HG03571 (cell line): Measurements from ENCODE around the gene FZD7.

ENCODE experiments used
- ATAC-seq: cut with Tn5 transposase; IDR thresholded peaks from one replicate; pipeline ENCODE4 v1.9.1; 2021; ENCODE audit not compliant: unreplicated experiment

Gene FZD7

DNA sequence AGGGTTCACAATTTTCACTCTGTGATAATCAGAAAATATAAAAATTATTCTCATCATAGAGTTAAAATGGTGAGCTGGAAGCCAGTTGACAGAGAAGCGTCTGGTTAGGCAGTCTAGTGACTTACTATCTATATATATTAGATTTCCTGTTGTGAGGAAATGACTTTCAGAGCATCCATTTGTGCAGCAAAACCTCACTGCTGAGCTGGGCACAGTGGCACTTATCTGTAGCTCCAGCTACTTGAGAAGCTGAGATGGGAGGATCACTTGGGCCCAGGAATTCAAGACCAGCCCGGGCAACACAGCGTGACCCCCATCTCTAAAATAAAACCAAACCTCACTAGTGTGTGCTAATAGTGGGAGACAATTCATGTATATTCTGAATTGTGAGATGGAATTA lies 32.2 kb downstream of the FZD7 start:
- no peak for ATAC-seq

DNA sequence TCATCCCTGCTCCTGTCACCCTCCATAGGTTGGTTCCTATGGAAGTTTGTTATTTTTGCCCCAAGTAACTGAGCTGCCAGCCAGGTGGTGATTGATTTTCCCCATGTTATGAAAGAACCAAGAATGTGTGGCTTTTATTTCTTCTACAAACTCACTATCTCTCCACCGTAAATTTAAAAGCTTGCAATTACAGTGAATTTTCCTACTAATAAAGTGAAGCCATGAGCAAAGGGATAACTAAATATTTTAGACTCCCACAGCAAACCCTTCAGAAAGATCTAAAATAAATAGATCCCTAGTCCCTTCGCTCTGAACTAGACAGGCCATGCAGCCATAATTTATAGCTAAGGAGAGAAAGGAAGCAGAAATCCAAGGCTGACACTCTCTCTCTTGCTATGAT lies 33.2 kb downstream of the FZD7 start:
- no peak for ATAC-seq

DNA sequence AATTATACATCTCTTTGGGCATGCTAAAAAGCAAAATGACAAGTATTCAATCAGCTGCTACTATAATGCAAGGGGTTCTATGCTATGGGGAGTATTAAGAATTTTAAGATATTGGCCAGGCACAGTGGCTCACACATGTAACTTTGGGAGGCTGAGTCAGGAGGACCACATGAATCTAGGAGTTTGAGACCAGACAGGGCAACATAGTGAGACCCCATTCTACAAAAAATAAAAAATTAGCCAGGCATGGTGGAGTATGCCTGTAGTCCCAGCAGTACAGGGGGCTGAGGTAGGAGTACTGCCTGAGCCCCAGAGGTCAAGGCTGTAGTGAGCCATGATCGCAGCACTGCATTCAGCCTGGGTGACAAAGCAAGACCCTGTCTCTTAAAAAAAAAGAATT lies 33.9 kb downstream of the FZD7 start:
- no peak for ATAC-seq

- no peak for ATAC-seq
These were observed 35.8 kb downstream of the FZD7 start for GRCh38 chr2:202069170-202070067.

GRCh38 chr2:202071107-202071506 lies 37.5 kb downstream of the FZD7 start:
- ATAC-seq = no peak

- no peak for ATAC-seq
These were observed 38.6 kb downstream of the FZD7 start for GRCh38 chr2:202072226-202072625.

DNA sequence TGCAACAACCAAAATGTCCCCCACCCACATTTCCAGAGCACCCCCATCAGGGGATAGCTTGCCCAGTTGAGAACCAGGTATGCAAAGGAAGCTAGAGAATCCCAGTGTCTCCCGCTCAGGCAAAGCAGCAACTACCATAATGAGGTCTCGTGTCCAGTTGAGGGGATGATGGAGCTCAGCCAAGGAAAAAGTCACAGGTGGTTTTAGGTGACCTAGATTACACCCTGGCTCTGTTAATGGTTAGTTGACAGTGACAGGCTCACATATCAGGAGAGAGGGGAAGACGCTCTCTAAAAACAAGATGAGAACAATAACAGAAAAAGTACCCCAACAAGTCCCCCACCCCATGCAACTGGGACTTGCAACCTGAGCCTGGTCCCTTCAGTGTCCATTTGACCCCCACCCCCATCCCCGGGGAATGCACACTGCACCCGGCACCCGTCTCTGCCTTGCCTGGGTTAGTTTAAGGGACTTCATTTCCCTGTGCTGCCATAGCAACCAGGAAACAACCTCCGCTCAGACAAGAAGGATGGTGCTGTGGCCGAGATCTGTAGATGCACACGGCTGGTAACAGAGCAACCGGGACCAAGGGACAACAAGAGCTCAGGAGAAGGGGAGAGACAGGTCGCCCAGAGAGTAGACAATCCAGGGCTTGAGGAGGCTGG lies 39.2 kb downstream of the FZD7 start, which contains the start of gene KIAA2012:
KIAA2012 (plus strand) TSS at position 519 of the 665 bp plus-strand sequence. CDS start 373 bp downstream, outside the sequence.
- no peak for ATAC-seq

DNA sequence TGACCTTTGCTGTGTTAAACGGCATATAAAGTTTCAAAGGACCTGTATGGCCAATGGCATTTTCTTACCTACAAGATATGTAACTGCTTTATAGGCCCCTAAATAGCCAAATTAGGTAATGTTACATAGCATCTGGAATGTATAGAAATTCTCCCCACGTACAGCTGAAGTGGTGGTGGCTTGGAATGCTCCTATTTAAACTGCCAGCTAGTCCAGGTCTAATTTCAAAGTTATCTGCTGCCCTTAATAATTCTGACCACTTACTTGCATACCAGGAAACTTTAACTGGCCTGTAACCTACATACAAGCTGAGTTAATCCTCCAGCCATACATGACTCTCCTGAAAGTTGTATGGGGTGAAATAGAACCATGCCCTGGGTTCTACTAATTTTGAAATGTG lies 40.7 kb downstream of the FZD7 start:
- no peak for ATAC-seq

- ATAC-seq = no peak
These were observed 45.7 kb downstream of the FZD7 start for GRCh38 chr2:202079310-202079709.

GRCh38 chr2:202084265-202084664 lies 50.6 kb downstream of the FZD7 start:
- ATAC-seq = no peak
